ENCODE results near the gene RBM14. TPM values are rescaled to one million over a fixed set of nuclear protein-coding genes. Genes with fewer than 3 reads are reported as not detected.
"Not testable (repeated sequence)": the region's sequence is repeated elsewhere in the genome, so short reads cannot be mapped to it uniquely, and the experiment has no call there.

The RBM14 gene
- polyA plus RNA-seq, 3 donors, result 21.9 to 46.7 (median 42.6) TPM

- Histone ChIP-seq H3K27me3 (ENCODE audit: control insufficient read depth in 2 of 2, insufficient read depth in 2 of 2, low read length in 2 of 2) (no peaks in the 10 kb centered on the region), H4K20me1 (ENCODE audit: insufficient read depth, low read length) (no peaks in the 10 kb centered on the region), H3K36me3 (replicated peaks in 1 of 2; ENCODE audit: control insufficient read depth in 1 of 2, insufficient read depth in 2 of 2, low read length in 2 of 2) (no peaks in the 10 kb centered on the region), H3K9me3 (replicated peaks in 1 of 2; ENCODE audit: control insufficient read depth in 1 of 2, insufficient read depth in 1 of 2, low read length in 2 of 2) (peaks cover 8 to 9% of the 10 kb centered on the region in 2 donors), H3K4me2 (replicated peaks; ENCODE audit: extremely low read depth, low read length, poor library complexity, severe bottlenecking) (no peak overlapping the region), H3K4me1 (ENCODE audit: control insufficient read depth in 1 of 2, insufficient read depth in 2 of 2, low read length in 2 of 2) (no peaks in the 10 kb centered on the region), H2AFZ (ENCODE audit: insufficient read depth, low read depth, low read length, poor library complexity, severe bottlenecking) (no peak overlapping the region), H3K27ac (ENCODE audit: low read depth in 1 of 2, low read length in 2 of 2) (no peak overlapping the region), H3K9ac (ENCODE audit: insufficient read depth, low read length, poor library complexity, severe bottlenecking) (no peak overlapping the region), H3K79me2 (ENCODE audit: insufficient read depth, low read length) (no peaks in the 10 kb centered on the region), H3K4me3 (replicated peaks in 1 of 3; ENCODE audit: low read depth in 2 of 3, low read length in 3 of 3) (no peak overlapping the region)
- DNase-seq, result no peak
- no peak for TF ChIP-seq CTCF (IDR thresholded peaks at IDR 0.05)
- WGBS (ENCODE audit: insufficient coverage), result 50% methylated on average over 2 of the region's 2 CpGs
- Mint-ChIP-seq H3K9me3 (peaks cover 8 to 32% (median 17%) of the 10 kb centered on the region in 7 donors), H3K36me3 (peaks cover 0 to 2% of the 10 kb centered on the region in 2 donors), H3K27me3 (ENCODE audit: low read depth in 3 of 3) (peaks cover 2 to 16% (median 2%) of the 10 kb centered on the region in 3 donors), H3K27ac (no peak overlapping the region), H3K4me3 (no peak overlapping the region), H3K4me1 (no peaks in the 10 kb centered on the region)
- intact Hi-C loops (cut with micrococcal nuclease), result loop anchor here in 1 of 2 donors (10.0 kb wide), 1 partner anchor 249 kb away; no protein-coding TSS in a partner anchor
These were observed 30.3 kb upstream of the RBM14 start for GRCh38 chr11:66586136-66586535.

GRCh38 chr11:66589315-66589714 lies 27.1 kb upstream of the RBM14 start:
- not testable (repeated sequence) for DNase-seq; H3K27me3 ChIP-seq (ENCODE audit: control insufficient read depth in 2 of 2, insufficient read depth in 2 of 2, low read length in 2 of 2); H3K9me3 Mint-ChIP-seq; H3K79me2 ChIP-seq (ENCODE audit: insufficient read depth, low read length); H3K4me3 ChIP-seq (replicated peaks in 1 of 3; ENCODE audit: low read depth in 2 of 3, low read length in 3 of 3); H2AFZ ChIP-seq (ENCODE audit: insufficient read depth, low read depth, low read length, poor library complexity, severe bottlenecking); H3K4me3 Mint-ChIP-seq; H3K36me3 Mint-ChIP-seq; H3K9me3 ChIP-seq (replicated peaks in 1 of 2; ENCODE audit: control insufficient read depth in 1 of 2, insufficient read depth in 1 of 2, low read length in 2 of 2); H3K27me3 Mint-ChIP-seq (ENCODE audit: low read depth in 3 of 3); H3K4me2 ChIP-seq (replicated peaks; ENCODE audit: extremely low read depth, low read length, poor library complexity, severe bottlenecking); H3K27ac ChIP-seq (ENCODE audit: low read depth in 1 of 2, low read length in 2 of 2); H3K36me3 ChIP-seq (replicated peaks in 1 of 2; ENCODE audit: control insufficient read depth in 1 of 2, insufficient read depth in 2 of 2, low read length in 2 of 2); H3K27ac Mint-ChIP-seq; H4K20me1 ChIP-seq (ENCODE audit: insufficient read depth, low read length); H3K9ac ChIP-seq (ENCODE audit: insufficient read depth, low read length, poor library complexity, severe bottlenecking)
- H3K4me1 Mint-ChIP-seq, result peaks cover 14% of the 10 kb centered on the region
- H3K4me1 ChIP-seq (ENCODE audit: control insufficient read depth in 1 of 2, insufficient read depth in 2 of 2, low read length in 2 of 2), result peaks cover 14 to 19% of the 10 kb centered on the region in 2 donors
- intact Hi-C loops (cut with micrococcal nuclease), result loop anchor here in 1 of 2 donors (10.0 kb wide), 1 partner anchor 245 kb away; no protein-coding TSS in a partner anchor
- no CpG with 5 or more reads among the region's 2 CpGs for WGBS (ENCODE audit: insufficient coverage)

All from CD14-positive monocyte (primary cell).